HL-60 (cell line): Measurements from ENCODE around the gene TMPRSS6.

Experiments
- REST ChIP-seq: IDR thresholded peaks from 2 replicates; pipeline ENCODE4 v1.6.1; 2012; ENCODE audit warnings: low read depth; ENCODE audit not compliant: insufficient replicate concordance
- TF ChIP-seq, protein P1 (sequence below): IDR thresholded peaks from one replicate; pipeline ENCODE4 v1.5.1; 2011; ENCODE audit warnings: low read length, control low read depth, inconsistent platforms; ENCODE audit not compliant: insufficient read depth

DNA sequence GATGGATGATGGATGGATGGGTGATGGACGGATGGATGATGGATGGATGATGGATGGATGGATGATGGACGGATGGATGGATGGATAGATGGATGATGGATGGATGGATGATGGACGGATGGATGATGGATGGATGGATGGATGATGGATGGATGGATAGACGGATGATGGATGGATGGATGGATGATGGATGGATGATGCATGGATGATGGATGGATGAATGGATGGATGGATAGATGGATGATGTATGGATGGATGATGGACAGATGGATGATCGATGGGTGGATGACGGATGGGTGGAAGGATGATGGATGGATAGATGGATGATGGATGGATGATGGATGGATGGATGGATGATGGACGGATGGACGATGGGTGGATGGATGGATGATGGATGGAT, 36.8 kb downstream of the TMPRSS6 start:
- TF ChIP-seq, protein P1, sequence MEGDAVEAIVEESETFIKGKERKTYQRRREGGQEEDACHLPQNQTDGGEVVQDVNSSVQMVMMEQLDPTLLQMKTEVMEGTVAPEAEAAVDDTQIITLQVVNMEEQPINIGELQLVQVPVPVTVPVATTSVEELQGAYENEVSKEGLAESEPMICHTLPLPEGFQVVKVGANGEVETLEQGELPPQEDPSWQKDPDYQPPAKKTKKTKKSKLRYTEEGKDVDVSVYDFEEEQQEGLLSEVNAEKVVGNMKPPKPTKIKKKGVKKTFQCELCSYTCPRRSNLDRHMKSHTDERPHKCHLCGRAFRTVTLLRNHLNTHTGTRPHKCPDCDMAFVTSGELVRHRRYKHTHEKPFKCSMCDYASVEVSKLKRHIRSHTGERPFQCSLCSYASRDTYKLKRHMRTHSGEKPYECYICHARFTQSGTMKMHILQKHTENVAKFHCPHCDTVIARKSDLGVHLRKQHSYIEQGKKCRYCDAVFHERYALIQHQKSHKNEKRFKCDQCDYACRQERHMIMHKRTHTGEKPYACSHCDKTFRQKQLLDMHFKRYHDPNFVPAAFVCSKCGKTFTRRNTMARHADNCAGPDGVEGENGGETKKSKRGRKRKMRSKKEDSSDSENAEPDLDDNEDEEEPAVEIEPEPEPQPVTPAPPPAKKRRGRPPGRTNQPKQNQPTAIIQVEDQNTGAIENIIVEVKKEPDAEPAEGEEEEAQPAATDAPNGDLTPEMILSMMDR, result no peak
- TF ChIP-seq REST, result no peak
